ENCODE results near the gene GPX4.

GPX4 gene

GRCh38 chr19:1106841-1107660, 3.3 kb downstream of the GPX4 start:
- no peak for TF ChIP-seq CTCF (IDR thresholded peaks at IDR 0.05; ENCODE audit: insufficient read depth, missing control alignments)
- no peak for DNase-seq (ENCODE audit: insufficient read length, low spot score)
- FAIRE-seq: no peak

- FAIRE-seq (no peak), DNase-seq (ENCODE audit: insufficient read length, low spot score) (no peak)
These were observed 4.0 kb downstream of the GPX4 start for GRCh38 chr19:1107661-1108261.

GRCh38 chr19:1108291-1109031, 4.7 kb downstream of the GPX4 start:
- TF ChIP-seq CTCF (IDR thresholded peaks at IDR 0.05; ENCODE audit: insufficient read depth, missing control alignments): no peak
- DNase-seq (ENCODE audit: insufficient read length, low spot score) (no peak), FAIRE-seq (no peak)

More at GRCh38 chr19:1107661-1108261, 4.0 kb downstream of the GPX4 start:
- TF ChIP-seq CTCF (IDR thresholded peaks at IDR 0.05; ENCODE audit: insufficient read depth, missing control alignments): no peak

GRCh38 chr19:1109032-1109551, 5.3 kb downstream of the GPX4 start:
- no peak for FAIRE-seq
- DNase-seq (ENCODE audit: insufficient read length, low spot score): no peak
- no peak for TF ChIP-seq CTCF (IDR thresholded peaks at IDR 0.05; ENCODE audit: insufficient read depth, missing control alignments)

GRCh38 chr19:1109697-1110671, 6.2 kb downstream of the GPX4 start:
- no peak for TF ChIP-seq CTCF (IDR thresholded peaks at IDR 0.05; ENCODE audit: insufficient read depth, missing control alignments)
- FAIRE-seq (no peak), DNase-seq (ENCODE audit: insufficient read length, low spot score) (no peak)
